ENCODE results near the gene LDLRAD4.

Gene LDLRAD4

GRCh38 chr18:13526519-13526918 lies 308.0 kb downstream of the LDLRAD4 start:
- no peak for DNase-seq

GRCh38 chr18:13527256-13527655 lies 308.7 kb downstream of the LDLRAD4 start:
- DNase-seq, result no peak

- DNase-seq, result no peak
Observed at GRCh38 chr18:13527730-13528129, 309.2 kb downstream of the LDLRAD4 start.

- DNase-seq, result no peak
Observed at GRCh38 chr18:13528739-13529392, 310.3 kb downstream of the LDLRAD4 start.

GRCh38 chr18:13530033-13530878 lies 311.7 kb downstream of the LDLRAD4 start:
- peak in 1 of 2 donors; percentile 31 for DNase-seq

- DNase-seq, result peak in 1 of 2 donors; percentile 25
Observed at GRCh38 chr18:13530879-13531387, 312.4 kb downstream of the LDLRAD4 start.

- DNase-seq, result no peak
Observed at GRCh38 chr18:13531681-13532325, 313.2 kb downstream of the LDLRAD4 start.

GRCh38 chr18:13532406-13533075 lies 314.0 kb downstream of the LDLRAD4 start:
- no peak for DNase-seq

GRCh38 chr18:13534631-13535030 lies 316.1 kb downstream of the LDLRAD4 start:
- DNase-seq, result no peak

- DNase-seq, result peak in 1 of 2 donors; percentile 16
Observed at GRCh38 chr18:13536578-13536977, 318.0 kb downstream of the LDLRAD4 start.

GRCh38 chr18:13537022-13537780 lies 318.6 kb downstream of the LDLRAD4 start:
- no peak for DNase-seq

GRCh38 chr18:13538630-13539029 lies 320.1 kb downstream of the LDLRAD4 start:
- no peak for DNase-seq

GRCh38 chr18:13539050-13539449 lies 320.5 kb downstream of the LDLRAD4 start:
- no peak for DNase-seq

- DNase-seq, result no peak
Observed at GRCh38 chr18:13539843-13540476, 321.4 kb downstream of the LDLRAD4 start.

- DNase-seq, result no peak
Observed at GRCh38 chr18:13540477-13541182, 322.1 kb downstream of the LDLRAD4 start.

GRCh38 chr18:13541621-13542519 lies 323.3 kb downstream of the LDLRAD4 start:
- DNase-seq, result no peak

GRCh38 chr18:13542520-13542847 lies 323.9 kb downstream of the LDLRAD4 start:
- DNase-seq, result no peak

- no peak for DNase-seq
Observed at GRCh38 chr18:13543144-13543543, 324.6 kb downstream of the LDLRAD4 start.

- DNase-seq, result no peak
Observed at GRCh38 chr18:13543811-13544732, 325.5 kb downstream of the LDLRAD4 start.

All from bone marrow (tissue), 2 donors.